OCI-LY3 (cell line): Measurements from ENCODE around the gene STRN4.
A peak's percentile ranks its signal among the peaks of the same experiment; 100 is the strongest.

ENCODE experiments used
- H2AFZ ChIP-seq: fragments of 200-600, 300-600 bp; shearing (Covaris generic); 2 replicates; pipeline ENCODE4 v1.6.0; 2014; ENCODE audit warnings: antibody characterized with exemption, low read depth, low read length
- H3K27ac ChIP-seq: fragments of 200-600, 300-600 bp; sonication (generic); 2 replicates; pipeline ENCODE4 v1.5.1; 2014; ENCODE audit warnings: mild to moderate bottlenecking, low read length, moderate library complexity, mixed read lengths
- H3K27me3 ChIP-seq: fragments of 200-600, 300-600 bp; sonication (generic); 2 replicates; pipeline ENCODE4 v1.6.1; 2014; ENCODE audit warnings: low read depth, low read length, mixed read lengths
- H3K36me3 ChIP-seq: fragments of 200-600, 300-600 bp; sonication (generic); replicated peaks from 2 replicates; pipeline ENCODE3; 2014; ENCODE audit warnings: low read depth, low read length, mixed read lengths
- H3K4me1 ChIP-seq: fragments of 300-600, 200-600 bp; sonication (generic); 2 replicates; pipeline ENCODE4 v1.6.1; 2014; ENCODE audit warnings: low read length, mixed read lengths
- H3K4me2 ChIP-seq: fragments of 200-600, 300-600 bp; sonication (generic); 2 replicates; pipeline ENCODE4 v1.6.1; 2014; ENCODE audit warnings: low read length, mixed read lengths
- H3K4me3 ChIP-seq: fragments of 300-600, 200-600 bp; sonication (generic); 2 replicates; pipeline ENCODE4 v1.5.1; 2014; ENCODE audit warnings: antibody characterized with exemption, mild to moderate bottlenecking, low read length, moderate library complexity
- H3K79me2 ChIP-seq: fragments of 300-600, 200-600 bp; shearing (Covaris generic); 2 replicates; pipeline ENCODE4 v1.6.1; 2014; ENCODE audit warnings: mild to moderate bottlenecking, low read length, mixed read lengths
- H3K9ac ChIP-seq: fragments of 300-600, 200-600 bp; shearing (Covaris generic); 2 replicates; pipeline ENCODE4 v1.6.0; 2014; ENCODE audit warnings: mild to moderate bottlenecking, low read length, moderate library complexity
- H3K9me3 ChIP-seq: fragments of 200-600, 300-600 bp; shearing (Covaris generic); 2 replicates; pipeline ENCODE4 v1.6.1; 2014; ENCODE audit warnings: low read length, mixed read lengths; ENCODE audit not compliant: insufficient read depth
- H4K20me1 ChIP-seq: fragments of 200-600, 300-600 bp; sonication (generic); 2 replicates; pipeline ENCODE4 v1.6.1; 2016; ENCODE audit warnings: low read length, mixed read lengths; ENCODE audit not compliant: insufficient read depth
- CTCF ChIP-seq: fragments of 200-600, 300-600 bp; sonication (generic); IDR thresholded peaks from 2 replicates; pipeline ENCODE4 v1.5.1; 2014; ENCODE audit warnings: antibody characterized with exemption, low read length, low read depth
- EZH2phosphoT487 ChIP-seq: fragments of 200-600 bp; shearing (Covaris generic); IDR thresholded peaks from 2 replicates; pipeline ENCODE4 v1.6.1; 2018; ENCODE audit warnings: antibody characterized with exemption, mixed run types, low read depth

STRN4 gene

GRCh38 chr19:46748325-46749109 is 2.3 kb upstream of the STRN4 start:
- no peak overlapping the region for H3K4me2 ChIP-seq
- TF ChIP-seq EZH2phosphoT487 (no peak), CTCF (peak; percentile 74)
- H3K4me1 ChIP-seq: peaks cover 19% of the 10 kb centered on the region
- no peaks in the 10 kb centered on the region for H3K9me3 ChIP-seq
- no peaks in the 10 kb centered on the region for H3K27me3 ChIP-seq
- H3K36me3 ChIP-seq: peaks cover 7% of the 10 kb centered on the region
- H3K27ac ChIP-seq: no peak overlapping the region
- H3K9ac ChIP-seq: no peak overlapping the region
- peaks cover 37% of the 10 kb centered on the region for H3K79me2 ChIP-seq
- no peak overlapping the region for H2AFZ ChIP-seq
- peaks cover 16% of the 10 kb centered on the region for H4K20me1 ChIP-seq
- H3K4me3 ChIP-seq: no peak overlapping the region

DNA sequence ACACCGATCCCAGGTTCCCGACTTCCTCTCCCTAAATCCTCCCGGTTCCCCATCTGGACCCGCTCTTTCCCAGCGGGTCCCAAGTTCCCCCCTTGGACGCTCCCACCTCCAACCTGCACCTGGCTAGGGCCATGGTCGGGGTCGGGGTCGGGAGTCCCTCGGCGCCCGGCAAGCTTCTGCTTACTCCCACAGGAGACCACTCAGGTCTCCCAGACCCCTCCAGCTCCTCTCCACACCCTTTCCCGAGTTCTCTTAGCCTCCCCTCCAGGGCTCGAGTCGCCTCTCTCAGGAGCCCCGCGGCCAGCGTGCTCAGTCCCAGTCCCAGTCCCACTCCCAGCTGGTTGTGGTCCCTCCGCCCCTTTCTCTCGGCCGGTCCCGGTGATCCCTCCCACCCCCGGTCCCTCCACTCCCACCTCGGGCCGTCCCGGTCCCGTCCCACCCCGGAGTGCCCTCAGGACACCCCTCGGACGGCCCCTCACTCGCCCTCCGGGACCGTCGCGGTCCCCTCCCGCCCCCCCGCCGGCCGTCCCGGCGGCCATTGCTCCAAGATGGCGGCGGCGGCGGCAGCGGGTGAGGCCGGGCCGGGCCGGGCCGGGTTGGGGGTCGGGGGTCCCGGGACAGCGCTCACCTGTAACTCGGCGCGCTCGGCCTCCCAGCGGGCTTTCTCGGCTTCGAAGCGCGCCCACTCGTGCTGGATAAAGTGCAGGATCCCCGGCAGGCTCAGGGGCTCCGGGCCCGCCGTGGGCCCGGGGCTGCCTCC is 549 bp downstream of the STRN4 start, which contains the start of gene FKRP:
Gene FKRP, plus strand, starts transcription at position 537 of the 760 bp plus-strand sequence. CDS start 9,394 bp downstream, outside the sequence.
- H3K4me2 ChIP-seq: peak within 1 kb of the TSS; percentile 92
- peak within 1 kb of the TSS; percentile 49 for H2AFZ ChIP-seq
- H3K4me3 ChIP-seq: peak within 1 kb of the TSS; percentile 79
- peaks cover 43% of the 10 kb centered on the region for H4K20me1 ChIP-seq
- peak within 1 kb of the TSS; percentile 62 for H3K27ac ChIP-seq
- TF ChIP-seq EZH2phosphoT487 (no peak), CTCF (no peak)
- peaks cover 11% of the 10 kb centered on the region for H3K36me3 ChIP-seq
- H3K27me3 ChIP-seq: no peaks in the 10 kb centered on the region
- peaks cover 18% of the 10 kb centered on the region for H3K4me1 ChIP-seq
- peaks cover 65% of the 10 kb centered on the region for H3K79me2 ChIP-seq
- H3K9me3 ChIP-seq: no peaks in the 10 kb centered on the region
- peak within 1 kb of the TSS; percentile 95 for H3K9ac ChIP-seq

- Histone ChIP-seq H3K9ac (peak overlapping the region; percentile 95), H3K27me3 (no peaks in the 10 kb centered on the region), H3K4me1 (peaks cover 18% of the 10 kb centered on the region), H4K20me1 (peaks cover 50% of the 10 kb centered on the region), H2AFZ (no peak overlapping the region), H3K4me2 (peak overlapping the region; percentile 92), H3K36me3 (peaks cover 16% of the 10 kb centered on the region), H3K9me3 (no peaks in the 10 kb centered on the region), H3K79me2 (peaks cover 72% of the 10 kb centered on the region), H3K27ac (0 out of 2 replicates have a peak overlapping the region, but pooled peaks have one; percentile 62), H3K4me3 (peak overlapping the region; percentile 79)
- TF ChIP-seq CTCF: no peak
- TF ChIP-seq EZH2phosphoT487: no peak
Measured at GRCh38 chr19:46745030-46745429, 1.2 kb downstream of the STRN4 start.

GRCh38 chr19:46744005-46744691 is 2.1 kb downstream of the STRN4 start:
- Histone ChIP-seq H3K79me2 (peaks cover 80% of the 10 kb centered on the region), H2AFZ (no peak overlapping the region), H3K4me3 (peak overlapping the region; percentile 79), H3K9ac (no peak overlapping the region), H3K27ac (no peak overlapping the region), H4K20me1 (peaks cover 57% of the 10 kb centered on the region), H3K4me2 (peak overlapping the region; percentile 92), H3K4me1 (peaks cover 18% of the 10 kb centered on the region), H3K36me3 (peaks cover 16% of the 10 kb centered on the region), H3K9me3 (no peaks in the 10 kb centered on the region), H3K27me3 (no peaks in the 10 kb centered on the region)
- TF ChIP-seq EZH2phosphoT487: no peak
- TF ChIP-seq CTCF: no peak
